NCI-H2029 (cell line): ENCODE data around the gene OR5L2.
"Not testable (repeated sequence)": the region's sequence is repeated elsewhere in the genome, so short reads cannot be mapped to it uniquely, and the experiment has no call there.

Experiments
- DNase-seq: peaks from one replicate; lab custom pipeline; 2025; lab: John Stamatoyannopoulos, UW

Gene OR5L2

DNA sequence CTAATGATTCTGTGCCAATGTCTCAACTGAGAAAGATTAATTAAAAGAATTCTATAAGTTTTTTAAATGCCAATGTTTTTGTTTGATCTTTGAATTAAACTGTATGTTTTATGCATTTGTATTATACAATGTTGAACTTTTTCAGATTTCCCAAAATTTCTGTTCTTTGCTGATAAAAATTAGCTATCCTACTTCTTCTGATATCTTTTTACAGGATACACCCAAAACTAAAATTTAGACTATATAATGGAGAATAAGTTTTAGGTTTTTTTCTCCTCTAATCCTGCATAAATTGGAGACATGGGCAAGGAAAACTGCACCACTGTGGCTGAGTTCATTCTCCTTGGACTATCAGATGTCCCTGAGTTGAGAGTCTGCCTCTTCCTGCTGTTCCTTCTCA lies at the start of gene OR5L2:
OR5L2 (plus strand) TSS at position 301 of the 400 bp plus-strand sequence; CDS start at position 301, 0 bp downstream.
- no peak for DNase-seq

DNA sequence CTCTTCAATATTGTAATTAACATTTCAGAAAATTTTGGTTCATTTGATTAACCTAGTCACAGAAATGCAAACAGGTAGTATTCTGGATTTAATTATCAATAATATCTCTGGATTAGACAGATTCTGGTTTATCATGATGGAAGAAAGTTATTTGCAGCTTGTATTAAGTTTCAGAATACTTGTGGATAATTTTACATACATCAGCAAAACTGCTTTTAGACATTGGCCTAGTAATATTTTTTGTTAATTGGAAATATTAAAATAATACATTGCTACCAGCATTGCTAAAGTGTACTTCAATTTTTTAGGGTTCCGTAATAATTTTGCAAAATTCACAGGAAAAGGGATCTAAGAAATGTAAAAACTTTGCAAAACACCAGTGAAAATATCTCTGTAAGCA lies 35.4 kb upstream of the OR5L2 start:
- no peak for DNase-seq

DNA sequence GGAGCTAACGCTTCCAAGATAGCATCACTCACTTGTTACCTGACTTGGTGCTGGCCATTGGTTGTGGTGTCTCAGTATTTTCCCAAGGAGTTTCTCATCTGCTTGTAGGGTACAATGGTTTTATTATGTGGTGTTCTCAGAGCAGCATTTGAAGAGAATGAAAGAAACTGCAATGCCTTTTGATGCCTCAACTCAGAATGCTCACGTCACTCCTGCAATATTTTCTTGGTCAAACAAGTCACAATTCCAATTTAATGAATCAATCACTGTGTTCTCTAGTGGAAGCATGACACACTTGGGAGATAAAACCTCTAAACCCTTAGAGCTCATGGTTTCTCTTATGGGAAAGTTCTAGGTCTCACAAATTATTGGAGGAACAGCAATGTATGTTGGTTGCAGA lies 33.7 kb upstream of the OR5L2 start:
- DNase-seq = no peak

GRCh38 chr11:55795256-55795655 lies 31.8 kb upstream of the OR5L2 start, which contains the start of gene OR5D14:
Gene OR5D14 (plus strand): TSS chr11:55795556. CDS start chr11:55795556, 0 bp downstream.
- no peak for DNase-seq

DNA sequence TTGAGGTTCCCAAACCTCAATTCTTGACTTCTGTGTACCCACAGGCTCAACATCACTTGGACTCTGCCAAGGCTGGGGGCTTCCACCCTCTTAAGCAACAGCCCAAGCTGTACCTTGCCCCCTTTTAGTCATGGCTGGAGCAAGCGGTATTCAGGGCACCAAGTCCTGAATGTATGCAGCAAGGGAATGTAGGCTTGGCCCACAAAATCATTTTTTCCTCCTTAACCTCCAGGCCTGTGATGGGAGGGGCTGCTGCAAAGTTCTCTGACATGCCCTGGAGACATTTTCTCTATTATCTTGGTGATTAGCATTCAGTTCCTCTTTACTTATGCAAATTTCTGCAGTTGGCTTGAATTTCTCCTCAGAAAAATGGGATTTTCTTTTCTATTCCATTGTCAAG lies 20.8 kb upstream of the OR5L2 start:
- no peak for DNase-seq

DNA sequence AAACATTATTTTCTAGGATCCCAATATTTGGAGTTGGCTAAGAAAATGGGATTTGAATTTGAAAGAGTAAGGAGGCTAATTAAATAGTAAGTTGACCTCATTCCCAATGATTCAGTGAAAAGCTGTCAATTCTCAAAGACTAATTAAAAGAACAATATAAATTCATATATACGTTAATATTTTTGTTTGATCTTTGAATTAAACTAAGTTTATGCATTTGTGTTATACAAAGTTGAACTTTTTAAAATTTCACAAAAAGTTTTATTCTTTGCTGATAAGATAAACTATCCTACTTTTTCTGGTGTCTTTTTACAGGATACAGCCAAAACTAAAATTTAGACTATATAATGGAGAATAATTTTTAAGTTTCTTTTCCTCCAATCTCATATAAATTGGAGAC lies 16.0 kb upstream of the OR5L2 start, which contains the start of gene OR5L1:
OR5L1 (plus strand) TSS at position 301 of the 400 bp plus-strand sequence. CDS start 100 bp downstream, outside the sequence.
- DNase-seq = no peak

- no peak for DNase-seq
Observed at GRCh38 chr11:55819330-55819729, 7.7 kb upstream of the OR5L2 start, which contains the start of gene OR5D18. Gene OR5D18 (plus strand): TSS chr11:55819630. CDS start chr11:55819630, 0 bp downstream.

- no peak for DNase-seq
Observed at GRCh38 chr11:55838452-55838851, 11.4 kb downstream of the OR5L2 start, which contains the start of gene OR5D16. Gene OR5D16 (plus strand): TSS chr11:55838752. CDS start chr11:55838752, 0 bp downstream.

GRCh38 chr11:55847453-55847852 lies 20.4 kb downstream of the OR5L2 start:
- no peak for DNase-seq

DNA sequence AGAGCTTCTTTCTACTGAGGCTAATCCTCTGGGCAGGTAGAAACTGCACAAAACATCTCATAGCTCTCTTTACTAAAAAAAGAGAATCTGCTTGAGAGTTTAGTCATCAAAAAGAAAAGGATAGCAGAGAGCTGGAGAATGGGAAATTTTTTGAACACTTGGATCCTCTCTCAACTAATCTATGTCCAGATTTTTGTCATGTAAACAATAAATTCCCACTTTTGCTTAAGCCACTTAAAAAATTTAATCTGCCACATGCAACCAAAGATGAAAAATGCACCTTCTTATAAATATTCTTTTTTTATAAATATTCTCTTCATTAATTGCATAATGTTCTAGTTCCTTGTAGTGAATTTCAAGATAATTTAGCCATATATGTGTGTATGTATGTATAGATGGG lies 22.0 kb downstream of the OR5L2 start:
- no peak for DNase-seq

GRCh38 chr11:55852141-55852540 lies 25.1 kb downstream of the OR5L2 start:
- no peak for DNase-seq

DNA sequence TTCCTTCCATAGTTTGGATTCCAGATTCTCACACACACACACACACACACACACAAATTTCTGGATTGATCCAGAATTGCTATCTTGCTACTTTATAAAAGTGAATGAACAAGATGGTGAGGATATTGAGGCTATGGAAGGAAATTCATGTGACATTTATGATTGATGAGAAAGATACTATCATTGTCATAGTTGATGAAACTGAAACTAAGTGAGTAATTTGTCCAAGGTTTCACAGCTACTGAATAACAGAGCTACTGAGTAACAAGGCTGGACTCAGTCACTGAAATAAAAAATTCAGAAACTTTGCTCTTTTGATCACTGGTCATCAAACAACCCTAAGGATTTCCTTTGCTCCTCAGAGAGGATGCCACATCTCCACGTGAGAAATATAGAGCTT lies 27.7 kb downstream of the OR5L2 start:
- DNase-seq = no peak

GRCh38 chr11:55867354-55867753 lies 40.3 kb downstream of the OR5L2 start:
- DNase-seq = not testable (repeated sequence)

DNA sequence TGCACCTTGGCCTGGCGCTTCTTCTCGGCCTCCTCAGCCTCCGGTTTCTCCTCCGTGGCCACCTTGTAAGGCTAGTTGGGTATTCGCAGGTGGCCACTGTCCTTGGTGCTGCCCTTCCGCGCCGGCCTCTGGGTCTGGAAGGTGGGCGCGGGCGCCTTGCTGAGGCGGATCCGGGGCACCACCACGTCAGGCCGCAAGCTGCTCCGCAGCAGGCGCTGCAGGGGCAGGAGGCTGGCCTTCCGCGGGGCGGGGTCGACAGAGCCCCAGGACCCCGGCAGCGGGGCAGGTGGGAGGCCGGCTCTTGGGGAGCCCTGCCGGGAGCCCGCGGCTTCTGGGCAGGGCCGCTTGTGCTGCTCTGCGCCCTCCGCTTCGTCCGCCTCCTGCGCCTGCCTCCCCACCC lies 45.7 kb downstream of the OR5L2 start:
- DNase-seq = not testable (repeated sequence)

DNA sequence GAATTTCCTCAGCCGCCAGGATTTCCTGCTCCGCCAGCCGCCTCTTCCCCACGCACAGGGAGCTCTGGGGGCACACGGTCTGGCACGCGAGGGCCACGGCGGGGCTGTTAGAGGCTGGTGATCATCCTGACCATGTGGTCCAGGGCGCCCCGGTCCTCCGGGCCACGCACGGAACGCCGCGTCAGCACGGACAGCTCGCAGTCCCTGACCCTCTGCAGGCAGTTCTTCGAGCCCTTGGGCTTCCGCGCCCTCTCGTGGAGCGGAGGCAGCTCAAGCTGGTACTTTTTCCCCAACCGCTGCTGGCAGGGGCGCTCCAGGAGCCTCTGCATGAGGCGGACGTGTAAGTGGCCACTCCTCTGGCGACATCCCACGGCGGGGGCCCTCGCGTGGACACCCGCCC lies 46.1 kb downstream of the OR5L2 start:
- not testable (repeated sequence) for DNase-seq
